ENCODE measurements around the gene KRTAP10-7.
"Not testable (repeated sequence)": the region's sequence is repeated elsewhere in the genome, so short reads cannot be mapped to it uniquely, and the experiment has no call there.

The KRTAP10-7 gene

DNA sequence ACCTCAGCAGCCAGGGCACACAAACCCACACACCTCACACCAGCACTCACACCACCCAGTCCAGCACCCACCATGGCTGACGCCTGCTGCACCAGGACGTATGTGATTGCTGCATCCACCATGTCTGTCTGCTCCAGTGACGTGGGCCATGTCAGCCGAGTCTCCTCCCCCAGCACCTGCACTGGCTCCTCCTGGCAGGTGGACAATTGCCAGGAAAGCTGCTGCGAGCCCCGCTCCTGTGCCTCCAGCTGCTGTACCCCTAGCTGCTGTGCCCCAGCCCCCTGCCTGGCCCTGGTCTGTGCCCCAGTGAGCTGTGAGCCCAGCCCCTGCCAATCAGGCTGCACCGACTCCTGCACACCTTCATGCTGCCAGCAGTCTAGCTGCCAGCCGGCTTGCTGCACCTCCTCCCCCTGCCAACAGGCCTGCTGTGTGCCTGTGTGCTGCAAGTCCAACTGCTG, 11.7 kb downstream of the KRTAP10-7 start, which contains the start of gene KRTAP10-8:
Gene KRTAP10-8, plus strand, starts transcription at position 51 of the 458 bp plus-strand sequence. Its CDS starts 22 bp downstream, at position 73.
- no peak for DNase-seq (ENCODE audit: low spot score)

GRCh38 chr21:44612669-44613229, 12.4 kb downstream of the KRTAP10-7 start:
- no peak for DNase-seq (ENCODE audit: low spot score)

DNA sequence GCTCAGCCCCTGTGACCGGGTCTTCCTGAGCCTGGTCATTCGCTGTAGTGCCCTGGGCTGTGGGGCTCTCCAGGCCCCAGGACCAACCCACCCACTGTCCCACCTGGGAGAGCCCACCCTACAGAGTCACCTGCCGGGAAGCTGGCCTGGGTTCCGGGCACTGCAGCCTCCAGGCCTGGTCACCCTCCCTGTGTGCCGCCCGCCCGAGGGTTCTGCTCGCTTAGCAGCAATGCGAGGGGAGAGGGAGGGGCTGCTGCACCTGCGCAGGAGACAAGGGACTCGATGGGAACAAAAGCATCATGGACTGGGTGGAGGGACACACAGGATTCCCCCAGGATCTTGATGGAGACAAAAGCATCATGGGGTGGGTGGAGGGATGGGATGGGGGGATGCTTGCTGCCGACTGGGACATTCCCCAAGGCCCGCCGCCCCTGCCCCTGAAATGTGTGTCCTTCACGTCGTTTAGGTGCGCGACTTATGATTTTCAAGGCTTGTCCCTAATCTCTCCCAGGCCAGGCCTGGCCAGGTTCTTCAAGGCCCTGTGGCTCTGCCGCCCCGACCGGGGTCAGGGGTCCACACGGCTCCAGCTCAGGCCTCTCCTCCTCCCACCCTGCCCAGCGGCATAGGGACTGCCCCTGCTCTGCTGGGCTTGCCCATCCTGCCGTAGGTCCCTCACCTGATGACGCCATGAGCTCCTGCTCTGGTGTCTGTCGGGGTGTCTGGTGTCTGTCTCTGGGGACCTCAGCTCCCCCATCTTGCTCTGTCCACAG, 13.2 kb downstream of the KRTAP10-7 start:
- DNase-seq (ENCODE audit: low spot score), result no peak

- no peak for DNase-seq (ENCODE audit: low spot score)
Observed at GRCh38 chr21:44614161-44614631, 13.8 kb downstream of the KRTAP10-7 start.

- no peak for DNase-seq (ENCODE audit: low spot score)
Observed at GRCh38 chr21:44614961-44615391, 14.6 kb downstream of the KRTAP10-7 start.

DNA sequence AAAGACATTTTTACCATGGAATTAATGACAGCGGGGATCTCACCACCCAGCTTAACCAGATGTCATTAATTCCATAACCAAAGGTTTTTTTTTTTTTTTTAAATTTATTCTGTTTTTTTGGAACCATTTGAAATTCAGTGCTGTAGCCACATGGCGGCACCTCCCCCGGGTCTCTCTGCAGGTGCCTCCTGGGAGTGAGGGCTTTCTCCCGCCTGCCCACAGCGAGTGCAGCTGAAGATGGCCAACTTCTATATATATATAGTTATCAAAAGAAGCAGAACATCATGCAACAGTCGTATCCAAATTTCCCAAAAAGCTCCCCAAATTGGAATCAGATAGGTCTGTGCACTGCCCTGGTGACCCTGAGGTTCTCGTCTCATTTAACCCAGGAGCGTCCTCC, 15.1 kb downstream of the KRTAP10-7 start:
- no peak for DNase-seq (ENCODE audit: low spot score)

DNA sequence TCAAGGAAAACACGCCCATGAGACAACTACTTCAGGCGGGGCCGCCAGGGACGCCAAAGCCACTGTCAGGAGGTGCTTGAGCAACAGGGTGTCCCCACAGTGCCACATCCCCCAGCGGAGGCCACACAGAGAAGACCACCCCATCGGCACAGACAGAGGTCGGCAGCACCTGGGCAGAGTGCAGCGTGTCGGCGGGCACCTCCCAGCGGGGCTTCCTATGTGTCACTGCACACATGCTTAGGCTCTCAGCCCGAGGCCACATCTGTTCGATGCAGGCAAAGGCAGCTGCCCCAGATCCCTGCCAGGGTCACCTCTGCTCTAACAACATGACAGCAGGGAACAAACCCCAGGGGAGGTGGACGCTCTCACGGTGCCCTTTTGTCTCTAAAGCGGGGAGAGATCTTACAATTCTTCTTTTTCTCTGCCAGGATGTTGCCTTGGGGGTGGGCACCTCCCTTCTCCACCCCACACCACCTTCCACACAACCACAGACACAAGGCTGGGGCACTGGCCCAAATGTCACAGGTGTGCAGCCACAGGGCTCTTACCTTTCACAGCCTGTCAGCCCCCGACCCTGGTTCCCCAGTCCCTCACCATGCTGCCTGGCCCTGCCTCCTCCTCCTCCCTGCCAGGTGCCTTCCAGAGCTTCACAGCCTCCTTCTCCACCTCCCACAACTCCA, 15.7 kb downstream of the KRTAP10-7 start:
- no peak for DNase-seq (ENCODE audit: low spot score)

GRCh38 chr21:44616591-44616926, 16.2 kb downstream of the KRTAP10-7 start:
- no peak for DNase-seq (ENCODE audit: low spot score)

DNA sequence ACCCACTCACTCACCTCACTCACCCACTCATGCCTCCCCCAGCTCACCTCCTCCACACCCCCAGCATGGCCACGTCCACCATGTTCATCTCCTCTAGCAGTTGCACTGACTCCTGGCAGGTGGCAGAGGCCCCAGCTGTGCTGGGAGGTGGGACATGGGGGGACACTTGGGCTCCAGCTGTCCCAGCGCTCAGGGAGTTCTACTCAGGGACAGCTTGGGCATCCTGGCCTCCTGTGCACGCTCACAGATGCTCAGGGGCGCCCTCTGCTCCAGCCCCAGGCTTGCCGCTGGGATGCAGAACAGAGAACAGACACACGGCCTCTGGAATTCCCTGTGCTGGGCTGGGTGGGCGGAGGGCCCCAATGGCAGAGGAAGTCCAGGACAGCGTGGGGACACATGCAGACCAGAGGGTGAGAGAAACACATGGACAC, 16.7 kb downstream of the KRTAP10-7 start:
- no peak for DNase-seq (ENCODE audit: low spot score)

- peak; percentile 37 for DNase-seq (ENCODE audit: low spot score)
Observed at GRCh38 chr21:44618504-44618903, 18.1 kb downstream of the KRTAP10-7 start.

DNA sequence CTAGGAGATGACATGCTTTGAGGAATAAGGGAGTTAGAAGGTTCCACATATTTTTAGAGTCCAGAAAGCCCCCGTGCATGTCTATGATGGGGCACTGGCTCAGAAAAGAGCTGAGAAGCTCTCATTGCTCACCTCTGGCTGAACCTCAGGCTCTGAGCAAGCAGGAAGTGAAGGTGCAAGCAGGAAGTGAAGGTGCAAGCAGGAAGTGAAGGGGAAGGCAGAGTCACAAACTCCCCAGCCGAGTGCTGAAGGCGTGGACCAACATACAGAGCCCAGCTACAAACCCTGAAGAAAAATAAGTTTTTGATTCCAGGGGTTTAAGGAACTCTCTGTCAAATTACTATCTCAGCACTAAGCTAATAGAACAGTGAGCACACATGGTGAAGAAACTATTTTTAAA, 18.5 kb downstream of the KRTAP10-7 start:
- no peak for DNase-seq (ENCODE audit: low spot score)

DNA sequence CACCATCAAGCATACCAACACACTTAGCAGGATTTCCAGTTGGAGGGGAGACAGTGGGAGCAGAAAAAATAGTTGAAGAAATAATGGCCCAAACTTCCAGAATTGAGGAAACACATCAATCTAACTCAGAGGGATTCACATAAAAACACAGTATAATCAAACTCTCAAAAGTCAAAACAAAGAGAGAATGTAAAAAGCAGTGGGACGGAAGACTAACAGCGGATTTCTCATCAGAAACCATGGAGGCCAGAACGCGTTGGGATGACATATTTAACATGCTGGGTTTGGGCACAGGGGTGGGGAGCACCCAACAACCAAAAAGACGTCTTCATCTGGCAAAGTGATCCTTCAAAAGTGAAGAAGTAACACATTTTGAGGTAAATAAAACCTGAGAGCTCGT, 19.5 kb downstream of the KRTAP10-7 start:
- no peak for DNase-seq (ENCODE audit: low spot score)

- no peak for DNase-seq (ENCODE audit: low spot score)
Observed at GRCh38 chr21:44623575-44623974, 23.2 kb downstream of the KRTAP10-7 start.

DNA sequence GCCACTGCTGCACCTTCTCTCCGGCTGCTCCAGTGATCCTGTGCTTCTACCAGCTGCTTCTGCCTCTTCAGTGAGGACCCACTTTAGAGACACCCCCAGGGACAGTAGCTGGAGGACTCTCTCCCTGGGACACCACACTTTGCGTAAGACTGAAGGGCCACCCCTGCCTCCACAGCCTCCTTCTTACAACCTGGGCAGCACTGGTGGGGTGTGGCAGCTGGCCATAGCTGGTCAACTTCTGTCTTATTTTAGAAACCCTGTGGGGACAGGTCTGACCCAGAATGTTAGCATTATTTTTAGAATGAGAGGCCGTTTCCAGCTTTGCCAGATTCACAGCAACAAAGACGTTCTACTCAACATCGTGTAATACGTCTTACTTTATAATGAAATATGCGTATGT, 25.4 kb downstream of the KRTAP10-7 start:
- DNase-seq (ENCODE audit: low spot score), result no peak

DNA sequence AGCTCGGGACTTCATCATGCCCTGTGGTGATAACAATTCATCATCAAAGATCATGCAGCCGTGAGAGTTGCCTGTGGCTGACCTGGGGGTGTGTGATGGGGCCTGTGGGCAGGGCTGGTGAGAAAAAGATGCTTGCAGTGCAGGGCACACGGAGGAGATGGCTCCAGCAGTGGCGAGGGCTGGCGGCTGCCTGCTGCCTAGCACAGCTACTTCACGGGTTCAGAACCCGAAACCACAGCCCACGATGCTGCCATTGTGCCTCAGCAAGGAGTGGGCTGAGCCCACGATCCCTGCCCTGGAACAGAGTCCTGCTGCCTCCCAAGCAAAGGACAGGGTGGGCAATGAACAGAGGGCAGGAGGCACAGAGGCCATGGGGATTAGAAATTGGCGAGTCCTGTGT, 25.9 kb downstream of the KRTAP10-7 start:
- DNase-seq (ENCODE audit: low spot score), result no peak

DNA sequence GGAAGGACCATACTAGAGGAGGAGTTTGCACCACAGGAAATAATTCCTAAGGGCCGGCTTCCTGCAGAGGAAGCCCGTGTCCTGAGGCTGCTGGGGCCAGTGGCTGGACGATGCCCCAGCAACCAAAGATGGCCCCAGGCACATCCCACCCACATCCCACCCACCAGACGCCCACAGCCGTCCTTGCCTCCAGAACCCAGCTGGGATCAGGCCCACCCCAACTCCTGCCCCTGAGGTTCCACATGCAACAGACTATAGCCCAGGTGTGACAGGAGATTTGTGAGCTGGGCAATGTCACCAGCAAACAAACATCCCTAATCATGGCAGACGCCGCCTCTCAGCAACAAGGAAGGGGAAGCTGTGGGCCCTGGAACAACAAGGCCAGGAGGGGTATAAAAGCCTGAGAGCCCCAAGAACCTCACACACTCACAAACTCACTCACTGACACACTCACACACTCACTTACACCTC, 26.3 kb downstream of the KRTAP10-7 start, which contains the start of gene KRTAP10-9:
Gene KRTAP10-9, plus strand, starts transcription at position 421 of the 471 bp plus-strand sequence. CDS start 79 bp downstream, outside the sequence.
- no peak for DNase-seq (ENCODE audit: low spot score)

DNA sequence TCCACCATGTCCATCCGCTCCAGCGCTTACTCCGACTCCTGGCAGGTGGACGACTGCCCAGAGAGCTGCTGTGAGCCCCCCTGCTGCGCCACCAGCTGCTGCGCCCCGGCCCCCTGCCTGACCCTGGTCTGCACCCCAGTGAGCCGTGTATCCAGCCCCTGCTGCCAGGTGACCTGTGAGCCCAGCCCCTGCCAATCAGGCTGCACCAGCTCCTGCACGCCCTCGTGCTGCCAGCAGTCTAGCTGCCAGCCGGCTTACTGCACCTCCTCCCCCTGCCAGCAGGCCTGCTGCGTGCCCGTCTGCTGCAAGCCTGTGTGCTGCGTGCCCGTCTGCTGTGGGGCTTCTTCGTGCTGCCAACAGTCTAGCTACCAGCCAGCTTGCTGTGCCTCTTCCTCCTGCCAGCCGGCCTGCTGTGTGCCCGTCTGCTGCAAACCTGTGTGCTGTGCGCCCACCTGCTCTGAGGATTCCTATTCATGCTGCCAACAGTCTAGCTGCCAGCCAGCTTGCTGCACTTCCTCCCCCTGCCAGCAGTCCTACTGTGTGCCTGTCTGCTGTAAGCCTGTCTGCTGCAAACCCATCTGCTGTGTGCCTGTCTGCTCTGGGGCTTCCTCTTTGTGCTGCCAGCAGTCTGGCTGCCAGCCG, 26.9 kb downstream of the KRTAP10-7 start:
- not testable (repeated sequence) for DNase-seq (ENCODE audit: low spot score)

- DNase-seq (ENCODE audit: low spot score), result not testable (repeated sequence)
Observed at GRCh38 chr21:44627831-44628233, 27.4 kb downstream of the KRTAP10-7 start.

GRCh38 chr21:44628707-44629391, 28.5 kb downstream of the KRTAP10-7 start:
- no peak for DNase-seq (ENCODE audit: low spot score)

- DNase-seq (ENCODE audit: low spot score), result no peak
Observed at GRCh38 chr21:44630440-44630839, 30.0 kb downstream of the KRTAP10-7 start.

- no peak for DNase-seq (ENCODE audit: low spot score)
Observed at GRCh38 chr21:44632067-44632466, 31.7 kb downstream of the KRTAP10-7 start.

All from GM03348 (cell line).